Hepatocyte (in vitro differentiated cells): ENCODE measurements around the gene SSR1.

Source experiments
- CTCF ChIP-seq: fragments of 200-600 bp; sonication (generic); IDR thresholded peaks from 2 replicates; pipeline ENCODE4 v1.5.1; 2016; ENCODE audit warnings: antibody characterized with exemption, mild to moderate bottlenecking; ENCODE audit not compliant: poor library complexity
- EZH2 ChIP-seq: fragments of 200-600 bp; sonication (generic); IDR thresholded peaks from 2 replicates; pipeline ENCODE4 v1.6.1; 2016; ENCODE audit warnings: antibody characterized with exemption, mild to moderate bottlenecking, borderline replicate concordance
- EZH2phosphoT487 ChIP-seq: fragments of 200-600 bp; sonication (generic); IDR thresholded peaks from one replicate; pipeline ENCODE4 v1.6.1; 2018; ENCODE audit warnings: antibody characterized with exemption, mild to moderate bottlenecking, low read depth, moderate library complexity; ENCODE audit not compliant: unreplicated experiment, severe bottlenecking

DNA sequence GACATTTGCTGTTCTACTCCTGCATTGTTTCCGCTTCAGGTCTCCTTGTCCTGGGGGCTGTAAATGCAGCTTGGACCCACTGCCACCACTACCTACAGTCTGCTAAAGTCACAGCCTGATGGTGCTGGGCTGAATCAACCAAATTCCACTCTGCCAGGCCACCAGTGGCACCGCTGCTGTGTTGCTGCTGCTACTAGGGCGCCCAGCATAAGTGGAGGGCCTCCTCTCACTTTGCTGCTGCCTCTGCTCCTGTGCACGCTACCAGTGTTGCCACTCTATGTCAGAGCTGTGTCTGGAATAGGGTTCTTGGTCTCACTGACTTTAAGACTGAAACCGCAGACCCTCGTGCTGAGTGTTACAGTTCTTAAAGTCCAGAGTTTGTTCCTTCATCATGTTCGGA, 1.4 kb upstream of the SSR1 start:
- TF ChIP-seq CTCF (no peak), EZH2phosphoT487 (no peak), EZH2 (no peak)
